Measurements from ENCODE around the gene CRISPLD2. TPM values are rescaled to one million over a fixed set of nuclear protein-coding genes. Genes with fewer than 3 reads are reported as not detected.

Gene CRISPLD2
- total RNA-seq, 1 experiment from 2014 or later, result 9.4 TPM

GRCh38 chr16:84818133-84818532 lies 1.7 kb upstream of the CRISPLD2 start:
- CTCF ChIA-PET, result interaction anchor here (0.9 to 2.3 kb wide), 3 partner anchors 107 to 134 kb away, joined by 4 to 15 read pairs (median 5); no protein-coding TSS in a partner anchor
- H3K4me1 Mint-ChIP-seq, result peaks cover 14% of the 10 kb centered on the region
- POLR2A ChIA-PET, result no interaction called here
- no peak for ATAC-seq
- TF ChIP-seq ZNF396 (CRISPR knock-in tag; IDR thresholded peaks at IDR 0.05; ENCODE audit: borderline replicate concordance), result no peak
- TF ChIP-seq JUN (CRISPR knock-in tag; IDR thresholded peaks at IDR 0.05), result no peak
- TF ChIP-seq IRF2 (CRISPR knock-in tag; IDR thresholded peaks at IDR 0.05; ENCODE audit: borderline replicate concordance, low read depth), result no peak
- TF ChIP-seq SOX15 (CRISPR knock-in tag; IDR thresholded peaks at IDR 0.05), result no peak
- no peak for TF ChIP-seq PRDM15 (CRISPR knock-in tag; IDR thresholded peaks at IDR 0.05)
- peaks cover 56% of the 10 kb centered on the region for H3K27me3 Mint-ChIP-seq (ENCODE audit: low read depth)
- no peak overlapping the region for H3K4me3 Mint-ChIP-seq
- H3K27ac Mint-ChIP-seq, result no peak overlapping the region
- DNase-seq (ENCODE audit: low spot score), result no peak
- H3K36me3 Mint-ChIP-seq, result no peaks in the 10 kb centered on the region
- H3K9me3 Mint-ChIP-seq, result peaks cover 12% of the 10 kb centered on the region

GRCh38 chr16:84818989-84819643 lies 669 bp upstream of the CRISPLD2 start:
- no peak for TF ChIP-seq NR1H2 (CRISPR knock-in tag; IDR thresholded peaks at IDR 0.05)
- TF ChIP-seq PRDM15 (CRISPR knock-in tag; IDR thresholded peaks at IDR 0.05), result peak; percentile 92
- CTCF ChIA-PET, result interaction anchor here (0.6 to 2.6 kb wide), 16 partner anchors 55 to 267 kb away, joined by 3 to 15 read pairs (median 4); no protein-coding TSS in a partner anchor
- peak; percentile 40 for ATAC-seq
- no peak for DNase-seq (ENCODE audit: low spot score)
- Mint-ChIP-seq H3K4me1 (peaks cover 14% of the 10 kb centered on the region), H3K27ac (no peak overlapping the region), H3K27me3 (ENCODE audit: low read depth) (peaks cover 50% of the 10 kb centered on the region), H3K36me3 (no peaks in the 10 kb centered on the region), H3K4me3 (peak overlapping the region; percentile 80), H3K9me3 (peaks cover 5% of the 10 kb centered on the region)
- POLR2A ChIA-PET, result interaction anchor here (1.1 to 1.3 kb wide), 3 partner anchors 12 to 24 kb away, joined by 3 read pairs; no protein-coding TSS in a partner anchor

GRCh38 chr16:84820305-84820684 lies 510 bp downstream of the CRISPLD2 start:
- DNase-seq (ENCODE audit: low spot score), result no peak
- H3K9me3 Mint-ChIP-seq, result peaks cover 3% of the 10 kb centered on the region; the same call in 1 of the 2 replicates
- no peak overlapping the region for H3K27ac Mint-ChIP-seq
- POLR2A ChIA-PET, result interaction anchor here (1.2 to 1.3 kb wide), 2 partner anchors 18 to 23 kb away, joined by 3 read pairs; no protein-coding TSS in a partner anchor
- TF ChIP-seq TEAD1 (CRISPR knock-in tag; IDR thresholded peaks at IDR 0.05), result no peak
- no peak for TF ChIP-seq ZNF512 (CRISPR knock-in tag; IDR thresholded peaks at IDR 0.05; ENCODE audit: borderline replicate concordance)
- TF ChIP-seq AR (CRISPR knock-in tag; IDR thresholded peaks at IDR 0.05), result no peak
- TF ChIP-seq ZNF138 (CRISPR knock-in tag; conservative IDR thresholded peaks at IDR 0.05), result no peak
- peaks cover 14% of the 10 kb centered on the region for H3K4me1 Mint-ChIP-seq
- CTCF ChIA-PET, result interaction anchor here (0.9 to 2.6 kb wide), 8 partner anchors 65 to 287 kb away, joined by 3 to 15 read pairs (median 4); no protein-coding TSS in a partner anchor
- H3K4me3 Mint-ChIP-seq, result peak overlapping the region; percentile 80
- no peaks in the 10 kb centered on the region for H3K36me3 Mint-ChIP-seq
- no peak for ATAC-seq
- H3K27me3 Mint-ChIP-seq (ENCODE audit: low read depth), result peaks cover 50% of the 10 kb centered on the region

Measured in WTC11 (cell line).